Uterus (tissue), 4 donors: Measurements from ENCODE around the gene MARCO. TPM values are rescaled to one million over a fixed set of nuclear protein-coding genes. Genes with fewer than 3 reads are reported as not detected.

Experiments used
- DNase-seq, 2 donors: peaks; one replicate each; pipeline ENCODE4 v3.0.0-alpha.2; 2019 to 2020
- H3K27ac ChIP-seq, 2 donors: fragments of 200-600 bp; sonication (generic); 1 replicate in 1 of 2; 2 replicates in 1 of 2; pipeline ENCODE4 v1.5.1; 2016 to 2018
- H3K27me3 ChIP-seq, 2 donors: fragments of 200-600 bp; sonication (generic); one replicate each; pipeline ENCODE4 v1.5.1; 2018 to 2019; ENCODE audit warnings: control low read depth in 1 of 2
- H3K36me3 ChIP-seq, 2 donors: fragments of 200-600 bp; sonication (generic); one replicate each; pipeline ENCODE4 v1.5.1; 2019; ENCODE audit warnings: control low read depth in 1 of 2
- H3K4me1 ChIP-seq, 2 donors: fragments of 200-600 bp; sonication (generic); one replicate each; pipeline ENCODE4 v1.5.1; 2018 to 2019; ENCODE audit warnings: control low read depth in 1 of 2
- H3K4me3 ChIP-seq, 2 donors: fragments of 200-600 bp; sonication (generic); 1 replicate in 1 of 2; 2 replicates in 1 of 2; pipeline ENCODE4 v1.5.1; 2018 to 2019; ENCODE audit warnings: mild to moderate bottlenecking in 1 of 2
- H3K9me3 ChIP-seq, 2 donors: fragments of 200-600 bp; sonication (generic); one replicate each; pipeline ENCODE4 v1.5.1; 2019; ENCODE audit warnings: control low read depth in 1 of 2
- CTCF ChIP-seq, 4 experiments: fragments of 200-600 bp in 2 of 4; fragments of 450-650 bp in 2 of 4; sonication (generic) in 2 of 4; IDR thresholded peaks; one replicate each; pipeline ENCODE4 v1.5.1; 2016 to 2019; ENCODE audit warnings: antibody characterized with exemption in 4 of 4, mild to moderate bottlenecking in 2 of 4, moderate library complexity in 1 of 4
- POLR2A ChIP-seq, 2 donors: fragments of 450-650 bp; IDR thresholded peaks; one replicate each; pipeline ENCODE4 v1.6.1; 2016; ENCODE audit warnings: antibody characterized with exemption in 2 of 2, mild to moderate bottlenecking in 1 of 2, moderate library complexity in 1 of 2
- intact Hi-C: fragments of 100-400 bp; cut with DNase I; formaldehyde crosslinking; loops from one replicate; pipeline ENCODE4 v1.15.1; 2023; ENCODE audit warnings: low total_unique reads
- total RNA-seq, 4 donors: library from RNA; depleted of rRNA in 3 of 4; stranded (reverse); fragments of >200 nt in 3 of 4; gene quantifications; one replicate each; pipeline versions ENCODE4 v1.1.0 to v1.2.4, GENCODE V29; 2014 to 2023
- donor health status: DM: yes; HTN: yes; CAD: no.

The MARCO gene
- total RNA-seq, 4 donors from 2014 or later: 2.1 to 2.3 TPM; not detected in 2

GRCh38 chr2:118911936-118912335, 30.1 kb upstream of the MARCO start:
- intact Hi-C loops: no loop called here
- no peak for TF ChIP-seq CTCF (IDR thresholded peaks at IDR 0.05)
- TF ChIP-seq POLR2A (IDR thresholded peaks at IDR 0.05): no peak
- Histone ChIP-seq H3K4me3 (no peak overlapping the region), H3K36me3 (no peaks in the 10 kb centered on the region), H3K9me3 (no peaks in the 10 kb centered on the region), H3K4me1 (no peaks in the 10 kb centered on the region), H3K27me3 (no peaks in the 10 kb centered on the region), H3K27ac (no peak overlapping the region)
- no peak for DNase-seq

- Histone ChIP-seq H3K9me3 (no peaks in the 10 kb centered on the region), H3K36me3 (no peaks in the 10 kb centered on the region), H3K4me3 (no peak overlapping the region), H3K27ac (no peak overlapping the region), H3K27me3 (no peaks in the 10 kb centered on the region), H3K4me1 (no peaks in the 10 kb centered on the region)
- TF ChIP-seq CTCF (IDR thresholded peaks at IDR 0.05): no peak
- no peak for TF ChIP-seq POLR2A (IDR thresholded peaks at IDR 0.05)
- no peak for DNase-seq
- intact Hi-C loops: no loop called here
These were observed 28.7 kb upstream of the MARCO start for GRCh38 chr2:118913131-118913802.

GRCh38 chr2:118913803-118914645, 28.0 kb upstream of the MARCO start:
- Histone ChIP-seq H3K36me3 (no peaks in the 10 kb centered on the region), H3K27ac (no peak overlapping the region), H3K4me3 (no peak overlapping the region), H3K9me3 (no peaks in the 10 kb centered on the region), H3K4me1 (no peaks in the 10 kb centered on the region), H3K27me3 (no peaks in the 10 kb centered on the region)
- no peak for DNase-seq
- intact Hi-C loops: no loop called here
- TF ChIP-seq POLR2A (IDR thresholded peaks at IDR 0.05): no peak
- no peak for TF ChIP-seq CTCF (IDR thresholded peaks at IDR 0.05)

- DNase-seq: no peak
- TF ChIP-seq POLR2A (IDR thresholded peaks at IDR 0.05): no peak
- TF ChIP-seq CTCF (IDR thresholded peaks at IDR 0.05): no peak
- H3K9me3 ChIP-seq: no peaks in the 10 kb centered on the region
- intact Hi-C loops: no loop called here
- no peaks in the 10 kb centered on the region for H3K27me3 ChIP-seq
- no peaks in the 10 kb centered on the region for H3K4me1 ChIP-seq
- H3K27ac ChIP-seq: no peak overlapping the region
- no peaks in the 10 kb centered on the region for H3K36me3 ChIP-seq
- H3K4me3 ChIP-seq: no peak overlapping the region
These were observed 27.1 kb upstream of the MARCO start for GRCh38 chr2:118914721-118915453.
